OCI-LY3 (cell line): Measurements from ENCODE around the gene PIP4K2C.

Experiments used
- H2AFZ ChIP-seq: fragments of 200-600, 300-600 bp; shearing (Covaris generic); 2 replicates; pipeline ENCODE4 v1.6.0; 2014; ENCODE audit warnings: antibody characterized with exemption, low read depth, low read length
- H3K27ac ChIP-seq: fragments of 200-600, 300-600 bp; sonication (generic); 2 replicates; pipeline ENCODE4 v1.5.1; 2014; ENCODE audit warnings: mild to moderate bottlenecking, low read length, moderate library complexity, mixed read lengths
- H3K27me3 ChIP-seq: fragments of 200-600, 300-600 bp; sonication (generic); 2 replicates; pipeline ENCODE4 v1.6.1; 2014; ENCODE audit warnings: low read depth, low read length, mixed read lengths
- H3K36me3 ChIP-seq: fragments of 200-600, 300-600 bp; sonication (generic); replicated peaks from 2 replicates; pipeline ENCODE3; 2014; ENCODE audit warnings: low read depth, low read length, mixed read lengths
- H3K4me1 ChIP-seq: fragments of 300-600, 200-600 bp; sonication (generic); 2 replicates; pipeline ENCODE4 v1.6.1; 2014; ENCODE audit warnings: low read length, mixed read lengths
- H3K4me2 ChIP-seq: fragments of 200-600, 300-600 bp; sonication (generic); 2 replicates; pipeline ENCODE4 v1.6.1; 2014; ENCODE audit warnings: low read length, mixed read lengths
- H3K4me3 ChIP-seq: fragments of 300-600, 200-600 bp; sonication (generic); 2 replicates; pipeline ENCODE4 v1.5.1; 2014; ENCODE audit warnings: antibody characterized with exemption, mild to moderate bottlenecking, low read length, moderate library complexity
- H3K79me2 ChIP-seq: fragments of 300-600, 200-600 bp; shearing (Covaris generic); 2 replicates; pipeline ENCODE4 v1.6.1; 2014; ENCODE audit warnings: mild to moderate bottlenecking, low read length, mixed read lengths
- H3K9ac ChIP-seq: fragments of 300-600, 200-600 bp; shearing (Covaris generic); 2 replicates; pipeline ENCODE4 v1.6.0; 2014; ENCODE audit warnings: mild to moderate bottlenecking, low read length, moderate library complexity
- H3K9me3 ChIP-seq: fragments of 200-600, 300-600 bp; shearing (Covaris generic); 2 replicates; pipeline ENCODE4 v1.6.1; 2014; ENCODE audit warnings: low read length, mixed read lengths; ENCODE audit not compliant: insufficient read depth
- H4K20me1 ChIP-seq: fragments of 200-600, 300-600 bp; sonication (generic); 2 replicates; pipeline ENCODE4 v1.6.1; 2016; ENCODE audit warnings: low read length, mixed read lengths; ENCODE audit not compliant: insufficient read depth
- CTCF ChIP-seq: fragments of 200-600, 300-600 bp; sonication (generic); IDR thresholded peaks from 2 replicates; pipeline ENCODE4 v1.5.1; 2014; ENCODE audit warnings: antibody characterized with exemption, low read length, low read depth
- EZH2phosphoT487 ChIP-seq: fragments of 200-600 bp; shearing (Covaris generic); IDR thresholded peaks from 2 replicates; pipeline ENCODE4 v1.6.1; 2018; ENCODE audit warnings: antibody characterized with exemption, mixed run types, low read depth

PIP4K2C gene

GRCh38 chr12:57603324-57603723 is 12.3 kb downstream of the PIP4K2C start:
- Histone ChIP-seq H3K9me3 (no peaks in the 10 kb centered on the region), H3K27ac (no peak overlapping the region), H3K4me3 (no peak overlapping the region), H4K20me1 (no peaks in the 10 kb centered on the region), H3K9ac (no peak overlapping the region), H3K79me2 (peaks cover 11% of the 10 kb centered on the region), H2AFZ (no peak overlapping the region), H3K36me3 (peaks cover 7% of the 10 kb centered on the region), H3K4me2 (no peak overlapping the region), H3K4me1 (peaks cover 13% of the 10 kb centered on the region), H3K27me3 (no peaks in the 10 kb centered on the region)
- TF ChIP-seq EZH2phosphoT487: no peak
- TF ChIP-seq CTCF: no peak

GRCh38 chr12:57603815-57604453 is 12.9 kb downstream of the PIP4K2C start:
- Histone ChIP-seq H3K27me3 (no peaks in the 10 kb centered on the region), H3K79me2 (peaks cover 11% of the 10 kb centered on the region), H3K27ac (peak overlapping the region; percentile 52; the same call in 1 of the 2 replicates), H3K4me1 (peaks cover 13% of the 10 kb centered on the region), H3K36me3 (peaks cover 10% of the 10 kb centered on the region), H3K4me2 (peak overlapping the region; percentile 100), H3K4me3 (peak overlapping the region; percentile 100), H2AFZ (peak overlapping the region; percentile 95), H3K9me3 (no peaks in the 10 kb centered on the region), H3K9ac (peak overlapping the region; percentile 97), H4K20me1 (no peaks in the 10 kb centered on the region)
- TF ChIP-seq CTCF (no peak), EZH2phosphoT487 (no peak)

- peaks cover 10% of the 10 kb centered on the region for H3K36me3 ChIP-seq
- H3K27me3 ChIP-seq: no peaks in the 10 kb centered on the region
- H3K4me3 ChIP-seq: peak within 1 kb of the TSS; percentile 100
- no peaks in the 10 kb centered on the region for H3K9me3 ChIP-seq
- peaks cover 11% of the 10 kb centered on the region for H3K79me2 ChIP-seq
- TF ChIP-seq EZH2phosphoT487 (no peak), CTCF (no peak)
- H3K4me2 ChIP-seq: peak within 1 kb of the TSS; percentile 100
- H2AFZ ChIP-seq: peak within 1 kb of the TSS; percentile 95
- no peaks in the 10 kb centered on the region for H4K20me1 ChIP-seq
- peak within 1 kb of the TSS; percentile 97 for H3K9ac ChIP-seq
- peak within 1 kb of the TSS; percentile 52 for H3K27ac ChIP-seq
- H3K4me1 ChIP-seq: peaks cover 13% of the 10 kb centered on the region
These were observed 13.5 kb downstream of the PIP4K2C start, which contains the start of gene DTX3 for GRCh38 chr12:57604454-57604991. Gene DTX3, plus strand, starts transcription at chr12:57604824. Its CDS starts 1,694 bp downstream, at chr12:57606518.

GRCh38 chr12:57604992-57605810 is 14.2 kb downstream of the PIP4K2C start:
- peaks cover 11% of the 10 kb centered on the region for H3K79me2 ChIP-seq
- TF ChIP-seq CTCF (no peak), EZH2phosphoT487 (no peak)
- peaks cover 10% of the 10 kb centered on the region for H3K36me3 ChIP-seq
- H3K27me3 ChIP-seq: no peaks in the 10 kb centered on the region
- H3K9ac ChIP-seq: peak overlapping the region; percentile 97
- H2AFZ ChIP-seq: peak overlapping the region; percentile 82
- H3K9me3 ChIP-seq: no peaks in the 10 kb centered on the region
- peak overlapping the region; percentile 52 for H3K27ac ChIP-seq
- H3K4me3 ChIP-seq: peak overlapping the region; percentile 100
- peak overlapping the region; percentile 100 for H3K4me2 ChIP-seq
- no peaks in the 10 kb centered on the region for H4K20me1 ChIP-seq
- peaks cover 13% of the 10 kb centered on the region for H3K4me1 ChIP-seq
